ENCODE measurements around the gene CACNA1B. TPM values are rescaled to one million over a fixed set of nuclear protein-coding genes. Genes with fewer than 3 reads are reported as not detected.

The CACNA1B gene
- total and polyA plus RNA-seq, 10 donors = under 0.01 to 0.09 (median 0.04) TPM; not detected in 4

DNA sequence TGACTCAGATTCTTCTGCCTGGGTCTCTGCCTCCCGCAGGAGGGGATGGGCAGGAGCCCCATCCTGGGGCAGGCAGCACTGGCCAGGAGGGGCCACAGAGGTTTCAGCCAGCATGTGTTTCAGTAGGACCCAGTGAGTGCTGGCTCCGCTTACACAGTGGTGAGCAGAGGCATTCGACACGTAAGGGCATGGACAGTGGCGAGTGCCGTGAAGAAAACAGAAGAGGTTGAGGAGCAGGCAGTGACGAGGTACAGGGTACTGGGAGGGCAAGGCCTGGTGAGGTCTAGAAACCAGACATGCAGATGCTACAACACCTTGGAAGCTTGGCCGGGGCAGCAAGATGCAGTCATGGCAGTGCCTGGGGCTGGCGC lies 41.5 kb downstream of the CACNA1B start:
- DNase-seq = no peak
- Histone ChIP-seq H3K9me3 (no peaks in the 10 kb centered on the region), H3K4me1 (no peaks in the 10 kb centered on the region), H3K27ac (no peak overlapping the region), H3K4me3 (no peak overlapping the region), H3K27me3 (replicated peaks in 1 of 7) (peaks cover 0 to 34% (median 0%) of the 10 kb centered on the region in 7 donors), H3K36me3 (no peaks in the 10 kb centered on the region)
- 76 to 90% (median 81%) methylated on average over 9 of the region's 9 CpGs for WGBS, 5 donors
- intact Hi-C loops (cut with DNase I; ENCODE audit: low total_unique reads) = no loop called here
- no peak for TF ChIP-seq POLR2A (IDR thresholded peaks at IDR 0.05)
- TF ChIP-seq CTCF (IDR thresholded peaks at IDR 0.05 in 8 of 11, conservative IDR thresholded peaks at IDR 0.05 in 3 of 11) = no peak
- TF ChIP-seq POLR2AphosphoS5 (IDR thresholded peaks at IDR 0.05) = no peak

GRCh38 chr9:137919649-137920141 lies 42.1 kb downstream of the CACNA1B start:
- H3K9me3 ChIP-seq = no peaks in the 10 kb centered on the region
- no peak overlapping the region for H3K4me3 ChIP-seq
- intact Hi-C loops (cut with DNase I; ENCODE audit: low total_unique reads) = no loop called here
- no peak overlapping the region for H3K27ac ChIP-seq
- no peaks in the 10 kb centered on the region for H3K36me3 ChIP-seq
- peaks cover 0 to 30% (median 0%) of the 10 kb centered on the region in 7 donors for H3K27me3 ChIP-seq (replicated peaks in 1 of 7)
- H3K4me1 ChIP-seq = no peaks in the 10 kb centered on the region
- WGBS, 5 donors = 66 to 78% (median 73%) methylated on average over 15 of the region's 15 CpGs
- TF ChIP-seq POLR2A (IDR thresholded peaks at IDR 0.05) (no peak), POLR2AphosphoS5 (IDR thresholded peaks at IDR 0.05) (no peak), CTCF (IDR thresholded peaks at IDR 0.05 in 8 of 11, conservative IDR thresholded peaks at IDR 0.05 in 3 of 11) (no peak)
- no peak for DNase-seq

- no peak overlapping the region for H3K27ac ChIP-seq
- 80 to 93% (median 85%) methylated on average over 4 of the region's 4 CpGs for WGBS, 5 donors
- DNase-seq = no peak
- no peaks in the 10 kb centered on the region for H3K36me3 ChIP-seq
- peaks cover 0 to 30% (median 0%) of the 10 kb centered on the region in 7 donors for H3K27me3 ChIP-seq (replicated peaks in 1 of 7)
- no peaks in the 10 kb centered on the region for H3K9me3 ChIP-seq
- H3K4me3 ChIP-seq = no peak overlapping the region
- intact Hi-C loops (cut with DNase I; ENCODE audit: low total_unique reads) = no loop called here
- H3K4me1 ChIP-seq = no peaks in the 10 kb centered on the region
- no peak for TF ChIP-seq POLR2A (IDR thresholded peaks at IDR 0.05)
- no peak for TF ChIP-seq POLR2AphosphoS5 (IDR thresholded peaks at IDR 0.05)
- TF ChIP-seq CTCF (IDR thresholded peaks at IDR 0.05 in 8 of 11, conservative IDR thresholded peaks at IDR 0.05 in 3 of 11) = no peak
Measured at GRCh38 chr9:137920753-137921152, 43.2 kb downstream of the CACNA1B start.

- no peak overlapping the region for H3K27ac ChIP-seq
- intact Hi-C loops (cut with DNase I; ENCODE audit: low total_unique reads) = no loop called here
- WGBS, 5 donors = 44 to 78% (median 48%) methylated on average over 2 of the region's 2 CpGs
- no peaks in the 10 kb centered on the region for H3K4me1 ChIP-seq
- no peak for DNase-seq
- TF ChIP-seq CTCF (IDR thresholded peaks at IDR 0.05 in 8 of 11, conservative IDR thresholded peaks at IDR 0.05 in 3 of 11) = no peak
- no peak for TF ChIP-seq POLR2A (IDR thresholded peaks at IDR 0.05)
- TF ChIP-seq POLR2AphosphoS5 (IDR thresholded peaks at IDR 0.05) = no peak
- no peak overlapping the region for H3K4me3 ChIP-seq
- H3K27me3 ChIP-seq (replicated peaks in 1 of 7) = peaks cover 0 to under 1% (median 0%) of the 10 kb centered on the region in 7 donors
- no peaks in the 10 kb centered on the region for H3K36me3 ChIP-seq
- peaks cover 0 to 15% (median 9%) of the 10 kb centered on the region in 8 donors for H3K9me3 ChIP-seq
Measured at GRCh38 chr9:137924169-137924568, 46.6 kb downstream of the CACNA1B start.

Measured in spleen (tissue), 11 donors.